Measurements from ENCODE around the gene DEXI.
"Not testable (repeated sequence)": the region's sequence is repeated elsewhere in the genome, so short reads cannot be mapped to it uniquely, and the experiment has no call there.

DEXI gene

DNA sequence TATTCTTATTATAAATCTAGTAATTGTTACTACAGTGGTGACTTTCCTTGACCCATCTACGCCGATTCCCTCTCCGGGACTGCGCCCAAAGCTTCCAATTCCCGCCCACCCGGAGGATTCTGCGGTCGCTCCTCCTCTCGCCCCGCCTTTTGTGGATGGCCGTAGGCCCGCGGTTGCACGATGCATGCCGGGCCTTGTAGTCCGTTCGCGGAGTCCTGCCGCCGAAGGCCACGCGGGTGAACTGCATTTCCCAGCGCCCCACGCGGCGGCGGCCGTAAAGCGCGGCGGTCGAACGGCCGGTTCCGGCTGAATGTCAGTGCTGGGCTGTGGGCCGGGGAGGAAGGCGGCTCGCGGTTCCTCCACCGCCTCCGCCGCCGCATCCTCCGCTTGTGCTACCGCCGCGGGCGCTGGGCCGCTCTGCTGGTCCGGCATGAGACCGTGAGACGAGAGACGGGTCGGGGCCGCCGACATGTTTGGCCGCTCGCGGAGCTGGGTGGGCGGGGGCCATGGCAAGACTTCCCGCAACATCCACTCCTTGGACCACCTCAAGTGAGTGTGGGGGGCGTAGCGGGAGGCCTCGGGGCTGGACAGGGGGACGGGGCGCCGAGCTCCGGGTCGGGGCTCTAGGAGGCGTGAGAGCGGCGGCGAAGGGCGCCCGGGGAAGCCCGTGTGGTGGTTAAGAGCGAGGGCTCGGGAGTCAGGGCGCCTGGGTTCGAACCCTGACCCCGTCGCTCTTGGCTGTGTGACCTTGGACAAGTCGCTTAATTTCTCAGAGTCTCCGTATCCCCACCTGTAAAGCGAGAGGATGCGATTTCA lies 2.2 kb upstream of the DEXI start, which contains the start of gene CLEC16A:
TSS of gene CLEC16A (plus strand) at position 316 of the 816 bp plus-strand sequence. CDS start at position 470, 154 bp downstream.
- Histone ChIP-seq H3K4me1 (ENCODE audit: control insufficient read depth, insufficient read depth, low read length, poor library complexity, severe bottlenecking) (peaks cover 41% of the 10 kb centered on the region), H3K27ac (ENCODE audit: insufficient read depth, low read length, poor library complexity, severe bottlenecking) (peak within 1 kb of the TSS; percentile 60), H3K36me3 (ENCODE audit: control insufficient read depth, insufficient read depth, low read length) (no peaks in the 10 kb centered on the region), H3K9me3 (ENCODE audit: control insufficient read depth, low read length) (no peaks in the 10 kb centered on the region), H3K27me3 (replicated peaks; ENCODE audit: control insufficient read depth, insufficient read depth, low read length, poor library complexity, severe bottlenecking) (no peaks in the 10 kb centered on the region), H3K4me3 (ENCODE audit: insufficient read depth, low read depth, low read length, poor library complexity, severe bottlenecking) (peak within 1 kb of the TSS; percentile 94)
- DNase-seq, result peak; percentile 88 to 94 (median 93)

DNA sequence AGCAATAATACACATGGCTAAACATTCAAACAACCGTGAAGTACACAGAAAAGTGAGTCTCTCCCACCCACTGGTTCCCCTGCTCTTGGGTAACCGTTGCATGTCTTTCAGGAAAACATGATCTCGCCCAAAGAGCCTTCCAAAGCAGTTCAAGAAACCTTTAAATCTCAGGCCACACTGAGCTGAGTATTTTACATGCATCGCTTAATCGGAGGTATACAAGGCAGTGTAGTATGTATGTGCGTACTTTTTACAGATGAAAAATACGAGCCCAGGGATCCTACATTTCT lies 741 bp upstream of the DEXI start:
- no peaks in the 10 kb centered on the region for H3K27me3 ChIP-seq (replicated peaks; ENCODE audit: control insufficient read depth, insufficient read depth, low read length, poor library complexity, severe bottlenecking)
- no peaks in the 10 kb centered on the region for H3K9me3 ChIP-seq (ENCODE audit: control insufficient read depth, low read length)
- DNase-seq, result no peak
- H3K36me3 ChIP-seq (ENCODE audit: control insufficient read depth, insufficient read depth, low read length), result no peaks in the 10 kb centered on the region
- peaks cover 46% of the 10 kb centered on the region for H3K4me1 ChIP-seq (ENCODE audit: control insufficient read depth, insufficient read depth, low read length, poor library complexity, severe bottlenecking)
- H3K27ac ChIP-seq (ENCODE audit: insufficient read depth, low read length, poor library complexity, severe bottlenecking), result no peak overlapping the region
- H3K4me3 ChIP-seq (ENCODE audit: insufficient read depth, low read depth, low read length, poor library complexity, severe bottlenecking), result peak overlapping the region; percentile 63

DNA sequence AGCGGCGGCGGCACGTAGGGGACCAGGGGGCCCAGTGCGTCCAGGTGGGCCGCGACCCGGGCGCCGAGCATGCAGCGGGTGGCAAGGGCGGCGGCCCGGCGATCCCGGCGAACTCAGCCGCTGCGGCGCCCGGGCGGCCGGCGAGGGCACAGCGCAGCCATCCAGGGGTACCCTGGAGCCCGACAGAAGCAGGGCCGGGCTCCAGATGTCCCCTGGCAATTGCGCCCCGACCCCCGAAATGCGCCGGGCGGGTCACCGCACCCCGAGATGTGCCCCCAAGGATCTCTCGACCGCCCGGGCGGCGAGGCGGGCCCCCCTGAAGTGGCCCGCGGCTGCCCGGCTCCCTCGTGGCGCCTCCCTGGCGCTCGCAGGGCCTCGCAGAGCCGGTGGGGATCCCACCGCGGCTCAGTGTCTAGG lies 325 bp downstream of the DEXI start:
- not testable (repeated sequence) for DNase-seq; H3K36me3 ChIP-seq (ENCODE audit: control insufficient read depth, insufficient read depth, low read length); H3K27me3 ChIP-seq (replicated peaks; ENCODE audit: control insufficient read depth, insufficient read depth, low read length, poor library complexity, severe bottlenecking); H3K9me3 ChIP-seq (ENCODE audit: control insufficient read depth, low read length)
- peak overlapping the region; percentile 55 for H3K27ac ChIP-seq (ENCODE audit: insufficient read depth, low read length, poor library complexity, severe bottlenecking)
- peak overlapping the region; percentile 63 for H3K4me3 ChIP-seq (ENCODE audit: insufficient read depth, low read depth, low read length, poor library complexity, severe bottlenecking)
- H3K4me1 ChIP-seq (ENCODE audit: control insufficient read depth, insufficient read depth, low read length, poor library complexity, severe bottlenecking), result peaks cover 57% of the 10 kb centered on the region

DNA sequence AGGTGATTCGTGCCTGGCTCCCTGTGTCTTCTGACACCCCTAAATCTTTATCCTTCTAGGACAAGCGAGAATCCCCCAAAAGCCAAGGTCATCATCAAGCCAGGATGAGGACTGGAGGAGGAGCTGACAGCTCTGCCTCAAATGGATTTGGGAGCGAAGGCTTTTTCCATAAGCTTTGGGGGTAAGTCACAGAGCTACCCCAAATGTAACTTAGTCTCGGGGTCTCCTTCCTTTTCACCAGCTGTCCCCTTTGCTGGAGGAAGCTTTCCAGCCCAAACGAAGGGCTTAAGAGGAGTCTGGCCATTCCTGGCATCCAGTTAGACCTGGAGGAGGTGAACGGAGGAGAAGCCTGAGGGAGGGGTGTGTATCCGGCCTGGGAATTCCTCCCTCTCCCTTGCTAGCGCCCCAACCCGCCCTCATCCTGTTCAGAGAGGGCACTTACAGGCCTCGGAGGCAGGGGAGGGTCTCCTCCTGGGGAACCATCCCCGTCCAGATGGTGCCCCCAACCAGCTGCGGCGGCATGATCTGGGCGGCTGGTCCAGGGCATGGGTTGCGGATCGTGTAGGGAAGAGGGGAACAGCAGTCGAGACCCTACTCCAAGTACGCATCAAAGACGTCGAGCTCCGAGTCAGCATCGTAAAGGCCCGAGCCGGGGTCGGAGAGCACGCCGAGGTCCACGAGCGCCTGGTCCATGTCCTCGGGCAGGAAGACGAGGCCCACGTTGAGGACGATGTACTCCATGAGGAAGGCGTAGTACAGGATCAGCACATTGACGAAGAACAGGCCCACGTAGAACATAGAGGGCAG lies 938 bp downstream of the DEXI start:
- Histone ChIP-seq H3K4me3 (ENCODE audit: insufficient read depth, low read depth, low read length, poor library complexity, severe bottlenecking) (peak overlapping the region; percentile 63), H3K27ac (ENCODE audit: insufficient read depth, low read length, poor library complexity, severe bottlenecking) (peak overlapping the region; percentile 55)

DNA sequence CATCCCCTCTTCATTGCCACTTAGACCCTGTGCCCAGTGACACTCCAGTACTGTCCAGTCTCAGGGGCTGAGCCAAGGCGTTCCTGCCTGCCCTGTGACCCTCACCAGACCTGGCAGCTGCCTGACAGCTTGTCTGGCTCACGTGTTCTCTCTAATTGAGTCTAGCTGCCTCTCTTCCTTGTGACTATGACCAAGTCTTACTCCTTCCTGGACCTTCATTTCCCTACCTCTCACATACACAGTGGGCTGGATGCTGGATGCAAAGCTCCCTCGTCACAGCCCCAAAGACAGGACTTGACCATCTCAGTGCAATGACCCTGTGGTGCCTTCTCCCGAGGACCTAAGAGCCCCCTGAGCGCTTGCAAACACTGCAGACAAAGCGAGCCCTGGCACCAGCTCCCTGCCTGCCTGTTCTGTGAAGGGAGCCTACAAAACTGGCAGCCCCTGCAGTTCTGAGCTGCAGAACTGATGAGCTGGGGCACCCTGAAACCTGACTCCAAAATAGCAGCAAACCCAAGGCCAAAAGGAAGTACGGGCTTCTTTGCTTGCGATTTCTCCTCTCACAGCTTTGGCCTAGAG lies 1.7 kb downstream of the DEXI start:
- Histone ChIP-seq H3K4me1 (ENCODE audit: control insufficient read depth, insufficient read depth, low read length, poor library complexity, severe bottlenecking) (peaks cover 58% of the 10 kb centered on the region), H3K4me3 (ENCODE audit: insufficient read depth, low read depth, low read length, poor library complexity, severe bottlenecking) (peak overlapping the region; percentile 63), H3K27ac (ENCODE audit: insufficient read depth, low read length, poor library complexity, severe bottlenecking) (peak overlapping the region; percentile 33), H3K9me3 (ENCODE audit: control insufficient read depth, low read length) (no peaks in the 10 kb centered on the region), H3K36me3 (ENCODE audit: control insufficient read depth, insufficient read depth, low read length) (no peaks in the 10 kb centered on the region), H3K27me3 (replicated peaks; ENCODE audit: control insufficient read depth, insufficient read depth, low read length, poor library complexity, severe bottlenecking) (no peaks in the 10 kb centered on the region)
- DNase-seq, result no peak

More for the DNA sequence above, 938 bp downstream of the DEXI start:
- Histone ChIP-seq H3K36me3 (ENCODE audit: control insufficient read depth, insufficient read depth, low read length) (no peaks in the 10 kb centered on the region), H3K27me3 (replicated peaks; ENCODE audit: control insufficient read depth, insufficient read depth, low read length, poor library complexity, severe bottlenecking) (no peaks in the 10 kb centered on the region), H3K9me3 (ENCODE audit: control insufficient read depth, low read length) (no peaks in the 10 kb centered on the region), H3K4me1 (ENCODE audit: control insufficient read depth, insufficient read depth, low read length, poor library complexity, severe bottlenecking) (peaks cover 59% of the 10 kb centered on the region)
- no peak for DNase-seq

DNA sequence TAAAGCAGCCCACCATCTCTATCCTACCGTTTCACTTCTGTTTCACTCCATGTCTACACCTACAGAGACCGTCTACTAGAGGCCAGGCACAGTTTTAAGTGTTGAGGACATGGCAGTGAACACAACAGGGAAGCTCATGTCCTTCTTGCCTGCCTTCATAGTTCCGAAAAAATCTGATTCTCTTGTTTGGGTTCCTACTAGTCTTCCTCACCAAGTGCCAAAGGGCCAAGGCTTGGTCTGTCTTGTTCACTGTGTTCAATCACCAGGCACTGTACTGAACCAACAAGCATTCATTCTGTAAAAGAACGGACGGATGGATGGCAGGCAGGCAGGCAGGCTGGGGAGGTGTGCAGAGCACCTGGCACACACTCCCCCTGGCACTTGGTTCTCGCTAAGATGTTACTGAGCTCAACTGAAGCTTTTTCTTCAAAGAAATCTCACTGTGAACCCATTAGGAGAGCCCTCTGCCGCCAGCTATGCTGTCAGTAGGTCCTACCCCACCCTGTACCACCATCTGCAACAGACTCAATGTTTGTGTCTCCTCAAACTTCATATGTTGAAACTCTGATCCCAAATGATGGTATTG lies 2.5 kb downstream of the DEXI start:
- Histone ChIP-seq H3K36me3 (ENCODE audit: control insufficient read depth, insufficient read depth, low read length) (no peaks in the 10 kb centered on the region), H3K27me3 (replicated peaks; ENCODE audit: control insufficient read depth, insufficient read depth, low read length, poor library complexity, severe bottlenecking) (no peaks in the 10 kb centered on the region), H3K27ac (ENCODE audit: insufficient read depth, low read length, poor library complexity, severe bottlenecking) (no peak overlapping the region), H3K4me1 (ENCODE audit: control insufficient read depth, insufficient read depth, low read length, poor library complexity, severe bottlenecking) (peaks cover 50% of the 10 kb centered on the region), H3K4me3 (ENCODE audit: insufficient read depth, low read depth, low read length, poor library complexity, severe bottlenecking) (peak overlapping the region; percentile 63), H3K9me3 (ENCODE audit: control insufficient read depth, low read length) (no peaks in the 10 kb centered on the region)
- DNase-seq, result no peak

DNA sequence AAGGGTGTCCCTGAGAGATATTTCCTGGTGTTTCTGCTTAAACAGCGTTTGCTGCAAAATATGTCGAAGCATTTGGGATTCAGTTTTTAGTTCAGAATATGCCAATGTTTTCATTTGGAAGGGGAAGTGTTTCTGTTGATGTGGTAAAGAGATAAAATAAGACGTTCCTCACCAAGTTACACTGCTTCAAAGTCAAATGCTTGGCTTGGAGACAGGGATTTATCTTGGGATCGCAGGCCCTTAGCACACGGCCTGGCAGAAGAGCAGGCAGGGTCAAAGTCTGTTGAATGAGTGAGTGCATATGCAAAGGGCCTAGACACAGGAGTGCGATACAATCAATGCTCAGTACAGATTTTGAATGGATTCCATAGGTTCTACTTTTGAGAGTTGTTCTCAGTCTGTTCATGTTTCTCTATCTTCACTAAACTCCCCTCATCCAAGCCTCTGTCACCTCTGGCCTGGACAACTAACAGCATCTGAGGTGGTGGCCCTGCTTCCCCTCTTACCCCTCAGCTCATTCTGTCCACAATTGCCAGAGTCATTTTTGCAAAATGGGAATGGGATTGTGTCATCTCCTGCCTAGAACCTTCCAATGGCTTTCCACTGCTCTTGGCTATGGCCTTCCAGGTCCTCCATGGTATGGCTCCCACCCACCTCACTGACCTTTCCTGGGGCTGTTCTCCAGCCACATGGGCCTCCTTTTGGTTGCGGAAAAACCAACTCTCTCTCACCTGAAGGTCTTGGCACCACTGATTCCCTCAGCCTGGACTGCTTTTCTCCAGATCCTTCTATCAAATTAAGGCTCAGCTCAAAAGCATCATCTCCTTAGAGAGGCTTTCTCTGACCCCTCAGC lies 3.2 kb downstream of the DEXI start:
- H3K27ac ChIP-seq (ENCODE audit: insufficient read depth, low read length, poor library complexity, severe bottlenecking), result no peak overlapping the region
- peaks cover 52% of the 10 kb centered on the region for H3K4me1 ChIP-seq (ENCODE audit: control insufficient read depth, insufficient read depth, low read length, poor library complexity, severe bottlenecking)
- no peak for DNase-seq
- H3K9me3 ChIP-seq (ENCODE audit: control insufficient read depth, low read length), result no peaks in the 10 kb centered on the region
- H3K36me3 ChIP-seq (ENCODE audit: control insufficient read depth, insufficient read depth, low read length), result peaks cover 2% of the 10 kb centered on the region
- H3K27me3 ChIP-seq (replicated peaks; ENCODE audit: control insufficient read depth, insufficient read depth, low read length, poor library complexity, severe bottlenecking), result no peaks in the 10 kb centered on the region
- peak overlapping the region; percentile 4 for H3K4me3 ChIP-seq (ENCODE audit: insufficient read depth, low read depth, low read length, poor library complexity, severe bottlenecking)

DNA sequence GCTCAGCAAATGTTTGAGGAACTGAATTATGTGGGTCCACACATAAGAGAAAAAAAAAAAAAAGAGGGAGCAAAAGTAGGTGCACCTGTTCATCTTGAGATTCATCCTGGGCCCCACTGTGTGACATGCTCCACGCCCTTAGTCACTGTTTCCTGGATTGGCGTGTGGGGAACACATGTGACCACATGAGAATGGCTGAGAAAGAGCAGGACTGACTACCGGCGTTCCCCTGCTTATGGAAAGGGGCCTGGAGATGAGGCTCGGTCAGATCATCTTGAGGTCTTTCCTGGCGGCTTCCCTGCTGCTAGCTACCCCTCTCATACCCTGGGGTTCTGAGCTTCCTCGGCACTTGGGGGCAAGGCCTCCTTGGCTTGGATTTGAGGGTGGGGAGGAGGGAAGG lies 3.9 kb downstream of the DEXI start:
- Histone ChIP-seq H3K4me1 (ENCODE audit: control insufficient read depth, insufficient read depth, low read length, poor library complexity, severe bottlenecking) (peaks cover 52% of the 10 kb centered on the region), H3K9me3 (ENCODE audit: control insufficient read depth, low read length) (no peaks in the 10 kb centered on the region), H3K27me3 (replicated peaks; ENCODE audit: control insufficient read depth, insufficient read depth, low read length, poor library complexity, severe bottlenecking) (no peaks in the 10 kb centered on the region), H3K27ac (ENCODE audit: insufficient read depth, low read length, poor library complexity, severe bottlenecking) (no peak overlapping the region), H3K4me3 (ENCODE audit: insufficient read depth, low read depth, low read length, poor library complexity, severe bottlenecking) (no peak overlapping the region), H3K36me3 (ENCODE audit: control insufficient read depth, insufficient read depth, low read length) (peaks cover 8% of the 10 kb centered on the region)
- no peak for DNase-seq

DNA sequence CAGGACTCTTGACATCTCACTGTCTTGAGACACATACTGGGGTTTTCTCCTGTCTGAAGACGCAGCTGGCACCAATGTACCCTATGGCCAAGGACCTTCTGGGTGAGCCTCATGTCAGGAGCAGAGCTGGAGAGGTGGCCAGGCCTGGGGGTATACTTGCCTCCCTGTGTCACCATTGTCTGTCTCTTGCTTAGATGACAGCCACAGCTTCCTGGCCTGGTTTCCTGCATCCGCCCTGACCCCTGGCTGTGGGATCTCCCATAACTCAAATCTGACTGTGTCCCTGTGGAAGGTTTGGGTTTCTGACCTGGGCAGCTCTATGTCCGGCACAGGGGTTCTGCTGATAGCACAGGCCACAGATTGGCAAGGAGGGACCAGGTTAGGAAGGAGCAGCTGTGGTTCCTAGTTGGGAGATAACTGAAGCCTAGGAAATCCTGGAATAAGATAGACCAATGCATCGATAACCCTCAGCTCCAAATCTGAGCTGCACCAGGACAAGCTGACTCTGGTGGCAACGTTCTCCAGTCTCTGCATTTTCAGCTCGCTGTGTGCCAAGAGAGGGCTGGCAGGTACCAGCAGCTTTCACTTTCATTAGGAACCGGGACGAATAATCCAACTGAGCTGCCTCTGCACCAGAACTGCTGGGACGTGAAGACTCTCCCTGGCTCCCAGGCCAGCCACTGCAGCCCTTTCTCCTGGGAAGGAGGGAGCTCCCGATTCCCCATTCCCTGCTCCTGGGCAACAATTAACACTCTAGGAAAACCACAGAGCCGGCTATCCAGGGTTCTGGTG lies 5.0 kb downstream of the DEXI start:
- H3K4me3 ChIP-seq (ENCODE audit: insufficient read depth, low read depth, low read length, poor library complexity, severe bottlenecking), result peak overlapping the region; percentile 33
- H3K4me1 ChIP-seq (ENCODE audit: control insufficient read depth, insufficient read depth, low read length, poor library complexity, severe bottlenecking), result peaks cover 47% of the 10 kb centered on the region
- no peak overlapping the region for H3K27ac ChIP-seq (ENCODE audit: insufficient read depth, low read length, poor library complexity, severe bottlenecking)

More for the DNA sequence above, 5.0 kb downstream of the DEXI start:
- H3K36me3 ChIP-seq (ENCODE audit: control insufficient read depth, insufficient read depth, low read length), result peaks cover 9% of the 10 kb centered on the region
- no peak for DNase-seq
- H3K9me3 ChIP-seq (ENCODE audit: control insufficient read depth, low read length), result no peaks in the 10 kb centered on the region
- H3K27me3 ChIP-seq (replicated peaks; ENCODE audit: control insufficient read depth, insufficient read depth, low read length, poor library complexity, severe bottlenecking), result no peaks in the 10 kb centered on the region
